Smooth muscle cell (in vitro differentiated cells): ENCODE measurements around the gene PKP1. TPM values are rescaled to one million over a fixed set of nuclear protein-coding genes. Genes with fewer than 3 reads are reported as not detected.

ENCODE experiments used
- DNase-seq: peaks from one replicate; lab custom pipeline; 2025; ENCODE audit not compliant: unreplicated experiment; lab: John Stamatoyannopoulos, UW
- H2AFZ ChIP-seq: fragments of 200-600 bp; sonication (generic); 2 replicates; pipeline ENCODE4 v1.6.0; 2016; ENCODE audit warnings: antibody characterized with exemption, low read depth, mild to moderate bottlenecking
- H3F3A ChIP-seq: fragments of 200-600 bp; sonication (generic); 2 replicates; pipeline ENCODE4 v1.6.0; 2017; ENCODE audit warnings: antibody characterized with exemption, low read depth
- H3K27ac ChIP-seq: fragments of 200-600 bp; sonication (generic); 2 replicates; pipeline ENCODE4 v1.5.1; 2016; ENCODE audit warnings: low read depth, mild to moderate bottlenecking
- H3K27me3 ChIP-seq: fragments of 200-600 bp; sonication (generic); 2 replicates; pipeline ENCODE4 v1.6.1; 2016; ENCODE audit warnings: low read depth, mild to moderate bottlenecking
- H3K36me3 ChIP-seq: fragments of 200-600 bp; sonication (generic); 2 replicates; pipeline ENCODE4 v1.5.1; 2016; ENCODE audit warnings: low read depth
- H3K4me1 ChIP-seq: fragments of 200-600 bp; sonication (generic); 2 replicates; pipeline ENCODE4 v1.5.1; 2016; ENCODE audit warnings: low read depth
- H3K4me2 ChIP-seq: fragments of 200-600 bp; sonication (generic); 2 replicates; pipeline ENCODE4 v1.6.0; 2016; ENCODE audit warnings: mild to moderate bottlenecking
- H3K4me3 ChIP-seq: fragments of 200-600 bp; sonication (generic); 2 replicates; pipeline ENCODE4 v1.5.1; 2016; ENCODE audit warnings: mild to moderate bottlenecking
- H3K79me2 ChIP-seq: fragments of 200-600 bp; sonication (generic); 2 replicates; pipeline ENCODE4 v1.6.0; 2016; ENCODE audit warnings: low read depth, mild to moderate bottlenecking
- H3K9ac ChIP-seq: fragments of 200-600 bp; sonication (generic); 2 replicates; pipeline ENCODE4 v1.6.0; 2016; ENCODE audit warnings: low read depth
- H3K9me3 ChIP-seq: fragments of 200-600 bp; sonication (generic); replicated peaks from 2 replicates; pipeline ENCODE4 v1.5.1; 2016; ENCODE audit warnings: low read depth
- H4K20me1 ChIP-seq: fragments of 200-600 bp; sonication (generic); 2 replicates; pipeline ENCODE4 v1.6.0; 2016; ENCODE audit warnings: low read depth
- CTCF ChIP-seq: fragments of 200-600 bp; sonication (generic); IDR thresholded peaks from 2 replicates; pipeline ENCODE4 v1.5.1; 2017; ENCODE audit warnings: borderline replicate concordance, mild to moderate bottlenecking, antibody characterized with exemption; ENCODE audit not compliant: insufficient read depth, poor library complexity, severe bottlenecking
- WGBS: methylation state at CpG from one replicate; pipeline ENCODE4 v1.1.7; 2016; ENCODE audit warnings: low lambda C conversion rate; 5-methylcytosine and 5-hydroxymethylcytosine counted together
- polyA plus RNA-seq: library from polyadenylated mRNA; unstranded; fragments of >200 nt; fragmentation: Nextera tagmentation; extraction: Ambion mirVana; gene quantifications from 2 replicates; pipeline ENCODE4 v1.2.1, GENCODE V29; 2016
- total RNA-seq: library from RNA; depleted of rRNA; stranded (reverse); fragments of >200 nt; gene quantifications from 2 replicates; pipeline ENCODE4 v1.2.3, GENCODE V29; 2014

Gene PKP1
- total and polyA plus RNA-seq, 2 experiments from 2014 or later = 26.9 to 52.5 TPM

DNA sequence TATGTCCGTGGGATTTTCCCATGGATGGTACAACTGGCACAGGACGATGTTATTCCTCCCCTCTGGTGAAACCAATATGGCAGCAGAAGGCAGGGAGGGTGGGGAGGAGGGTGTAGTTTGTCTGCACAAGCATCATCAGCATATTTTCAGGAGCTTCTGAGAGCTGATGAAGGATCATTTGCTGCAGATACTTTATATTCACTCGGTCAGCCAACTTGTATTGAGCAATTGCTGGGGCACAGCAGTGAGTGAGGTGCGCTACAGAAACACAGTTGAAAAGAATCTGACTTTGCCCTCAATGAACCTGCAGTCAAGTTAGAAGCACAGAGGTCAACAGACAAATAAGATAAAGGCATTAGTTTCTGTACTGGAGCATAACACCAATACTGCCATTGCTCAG, 13.0 kb downstream of the PKP1 start:
- no peak overlapping the region for H3K9ac ChIP-seq
- H3F3A ChIP-seq = peaks cover 16% of the 10 kb centered on the region
- no peak overlapping the region for H2AFZ ChIP-seq
- peak overlapping the region; percentile 52 for H3K4me2 ChIP-seq
- no peak overlapping the region for H3K4me3 ChIP-seq
- TF ChIP-seq CTCF = no peak
- 69% methylated on average over 4 of the region's 4 CpGs for WGBS
- H3K27ac ChIP-seq = peak overlapping the region; percentile 77
- H3K36me3 ChIP-seq = no peaks in the 10 kb centered on the region
- H3K27me3 ChIP-seq = no peaks in the 10 kb centered on the region
- no peaks in the 10 kb centered on the region for H3K9me3 ChIP-seq
- no peak for DNase-seq
- H3K79me2 ChIP-seq = peaks cover 12% of the 10 kb centered on the region
- peaks cover 41% of the 10 kb centered on the region for H3K4me1 ChIP-seq
- no peaks in the 10 kb centered on the region for H4K20me1 ChIP-seq

- H3F3A ChIP-seq = peaks cover 16% of the 10 kb centered on the region
- H3K27me3 ChIP-seq = no peaks in the 10 kb centered on the region
- peaks cover 9% of the 10 kb centered on the region for H3K79me2 ChIP-seq
- H3K4me2 ChIP-seq = peak overlapping the region; percentile 40
- peak overlapping the region; percentile 25 for H3K9ac ChIP-seq
- TF ChIP-seq CTCF = no peak
- no peaks in the 10 kb centered on the region for H3K36me3 ChIP-seq
- no peaks in the 10 kb centered on the region for H3K9me3 ChIP-seq
- H2AFZ ChIP-seq = no peak overlapping the region
- H4K20me1 ChIP-seq = no peaks in the 10 kb centered on the region
- peak overlapping the region; percentile 77 for H3K27ac ChIP-seq
- H3K4me3 ChIP-seq = no peak overlapping the region
- no peak for DNase-seq
- H3K4me1 ChIP-seq = peaks cover 53% of the 10 kb centered on the region
- 80% methylated on average over 7 of the region's 7 CpGs for WGBS
Measured at GRCh38 chr1:201298396-201299381, 15.4 kb downstream of the PKP1 start.

DNA sequence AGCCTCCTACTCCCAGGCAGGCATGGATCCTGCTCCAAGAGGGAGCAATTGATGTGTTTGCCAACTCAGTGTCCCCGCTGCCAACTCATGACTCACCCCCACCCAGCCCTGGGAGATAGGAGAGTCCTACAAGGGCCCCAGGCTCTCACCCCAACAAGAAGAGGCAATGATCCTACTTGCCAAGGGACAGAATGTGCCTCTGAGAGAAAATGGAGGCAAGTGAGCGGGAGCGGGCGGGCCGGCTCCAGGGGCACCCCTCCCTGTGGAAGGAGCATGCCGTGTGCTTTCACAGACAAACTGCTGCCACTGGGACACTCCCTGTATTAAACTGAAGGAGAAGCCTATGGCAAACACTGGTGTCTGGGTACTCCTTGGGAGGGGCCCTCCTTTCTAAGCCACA, 16.7 kb downstream of the PKP1 start:
- no peak for TF ChIP-seq CTCF
- Histone ChIP-seq H2AFZ (no peak overlapping the region), H3K9me3 (no peaks in the 10 kb centered on the region), H3K4me3 (no peak overlapping the region), H3K9ac (no peak overlapping the region), H3K27ac (peak overlapping the region; percentile 77), H3K27me3 (no peaks in the 10 kb centered on the region), H3F3A (peaks cover 8% of the 10 kb centered on the region), H3K36me3 (no peaks in the 10 kb centered on the region), H3K4me1 (peaks cover 47% of the 10 kb centered on the region), H4K20me1 (no peaks in the 10 kb centered on the region), H3K79me2 (peaks cover 21% of the 10 kb centered on the region), H3K4me2 (peak overlapping the region; percentile 40)
- WGBS = 86% methylated on average over 6 of the region's 6 CpGs
- no peak for DNase-seq

- Histone ChIP-seq H4K20me1 (no peaks in the 10 kb centered on the region), H3K36me3 (no peaks in the 10 kb centered on the region), H3K4me2 (no peak overlapping the region), H3F3A (peaks cover 4% of the 10 kb centered on the region), H3K4me1 (peaks cover 40% of the 10 kb centered on the region), H3K9ac (no peak overlapping the region), H3K27ac (peak overlapping the region; percentile 77), H2AFZ (no peak overlapping the region), H3K27me3 (no peaks in the 10 kb centered on the region), H3K9me3 (no peaks in the 10 kb centered on the region), H3K4me3 (no peak overlapping the region), H3K79me2 (peaks cover 22% of the 10 kb centered on the region)
- TF ChIP-seq CTCF = no peak
- DNase-seq = no peak
- WGBS = 94% methylated on average over 4 of the region's 4 CpGs
Measured at GRCh38 chr1:201300641-201301040, 17.3 kb downstream of the PKP1 start.
